ENCODE measurements around the gene TAL1. TPM values are rescaled to one million over a fixed set of nuclear protein-coding genes. Genes with fewer than 3 reads are reported as not detected.
"Not testable (repeated sequence)": the region's sequence is repeated elsewhere in the genome, so short reads cannot be mapped to it uniquely, and the experiment has no call there.

The TAL1 gene
- total and polyA plus RNA-seq, 7 donors, result 1.2 to 3.9 (median 2.7) TPM; not detected in 1

DNA sequence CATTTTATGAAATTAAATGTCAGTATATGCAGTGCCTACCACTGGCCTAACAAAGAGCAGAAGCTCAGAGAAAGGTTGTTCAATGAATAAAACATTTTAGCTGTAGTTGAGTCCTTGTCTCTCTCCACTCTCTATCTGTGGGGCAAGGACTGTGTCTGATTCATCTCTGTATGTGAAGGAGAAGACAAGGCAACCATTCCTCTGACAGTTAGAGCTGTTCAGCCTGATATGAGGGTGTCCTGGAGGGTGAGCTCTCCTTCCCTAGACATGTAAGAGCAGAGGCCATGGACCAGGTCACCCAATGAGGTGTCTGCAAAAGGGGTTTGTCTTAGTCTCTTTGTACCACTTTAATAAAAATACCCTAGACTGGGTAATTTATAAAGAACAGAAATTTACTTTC is 37.7 kb downstream of the TAL1 start:
- H3K9me3 ChIP-seq, result no peaks in the 10 kb centered on the region
- intact Hi-C loops (cut with DNase I), result loop anchor here (5.0 kb wide), 2 partner anchors 243 to 518 kb away; partner anchors contain the start of gene FOXD2
- no peaks in the 10 kb centered on the region for H3K36me3 ChIP-seq
- peaks cover 0 to 19% (median 0%) of the 10 kb centered on the region in 3 donors for H3K27me3 ChIP-seq
- peaks cover 0 to 21% (median 17%) of the 10 kb centered on the region in 4 donors for H3K4me1 ChIP-seq
- no peak overlapping the region for H3K27ac ChIP-seq
- H3K4me3 ChIP-seq, result no peak overlapping the region
- DNase-seq, result peak; percentile 6
- TF ChIP-seq POLR2AphosphoS5 (IDR thresholded peaks at IDR 0.05) (no peak), EP300 (IDR thresholded peaks at IDR 0.05) (no peak), POLR2A (IDR thresholded peaks at IDR 0.05) (no peak)
- TF ChIP-seq, protein P1, sequence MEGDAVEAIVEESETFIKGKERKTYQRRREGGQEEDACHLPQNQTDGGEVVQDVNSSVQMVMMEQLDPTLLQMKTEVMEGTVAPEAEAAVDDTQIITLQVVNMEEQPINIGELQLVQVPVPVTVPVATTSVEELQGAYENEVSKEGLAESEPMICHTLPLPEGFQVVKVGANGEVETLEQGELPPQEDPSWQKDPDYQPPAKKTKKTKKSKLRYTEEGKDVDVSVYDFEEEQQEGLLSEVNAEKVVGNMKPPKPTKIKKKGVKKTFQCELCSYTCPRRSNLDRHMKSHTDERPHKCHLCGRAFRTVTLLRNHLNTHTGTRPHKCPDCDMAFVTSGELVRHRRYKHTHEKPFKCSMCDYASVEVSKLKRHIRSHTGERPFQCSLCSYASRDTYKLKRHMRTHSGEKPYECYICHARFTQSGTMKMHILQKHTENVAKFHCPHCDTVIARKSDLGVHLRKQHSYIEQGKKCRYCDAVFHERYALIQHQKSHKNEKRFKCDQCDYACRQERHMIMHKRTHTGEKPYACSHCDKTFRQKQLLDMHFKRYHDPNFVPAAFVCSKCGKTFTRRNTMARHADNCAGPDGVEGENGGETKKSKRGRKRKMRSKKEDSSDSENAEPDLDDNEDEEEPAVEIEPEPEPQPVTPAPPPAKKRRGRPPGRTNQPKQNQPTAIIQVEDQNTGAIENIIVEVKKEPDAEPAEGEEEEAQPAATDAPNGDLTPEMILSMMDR (IDR thresholded peaks at IDR 0.05), result no peak

DNA sequence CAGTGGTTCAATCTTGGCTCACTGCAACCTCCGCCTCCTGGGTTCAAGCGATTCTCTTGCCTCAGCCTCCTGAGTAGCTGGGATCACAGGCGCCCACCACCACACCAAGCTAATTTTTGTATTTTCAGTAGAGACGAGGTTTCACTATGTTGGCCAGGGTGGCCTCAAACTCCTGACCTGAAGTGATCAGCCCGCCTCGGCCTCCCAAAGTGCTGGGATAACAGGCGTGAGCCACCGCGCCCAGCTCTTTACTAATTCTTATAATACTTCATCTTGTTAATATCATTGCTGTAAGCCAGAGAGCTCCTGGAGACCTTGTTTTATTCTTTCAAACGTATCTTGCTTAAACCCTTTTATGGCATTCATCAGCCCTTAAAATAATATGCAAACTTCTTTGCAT is 38.5 kb downstream of the TAL1 start:
- 88 to 93% methylated on average over 10 of the region's 10 CpGs for WGBS, 2 donors
- not testable (repeated sequence) for H3K4me3 ChIP-seq, H3K9me3 ChIP-seq, H3K27ac ChIP-seq, H3K36me3 ChIP-seq
- intact Hi-C loops (cut with DNase I), result loop anchor here (5.0 kb wide), 2 partner anchors 244 to 519 kb away; partner anchors contain the start of gene FOXD2
- DNase-seq, result peak; percentile 10
- H3K4me1 ChIP-seq, result peaks cover 0 to 21% (median 17%) of the 10 kb centered on the region in 4 donors
- H3K27me3 ChIP-seq, result peaks cover 0 to 11% (median 0%) of the 10 kb centered on the region in 3 donors

DNA sequence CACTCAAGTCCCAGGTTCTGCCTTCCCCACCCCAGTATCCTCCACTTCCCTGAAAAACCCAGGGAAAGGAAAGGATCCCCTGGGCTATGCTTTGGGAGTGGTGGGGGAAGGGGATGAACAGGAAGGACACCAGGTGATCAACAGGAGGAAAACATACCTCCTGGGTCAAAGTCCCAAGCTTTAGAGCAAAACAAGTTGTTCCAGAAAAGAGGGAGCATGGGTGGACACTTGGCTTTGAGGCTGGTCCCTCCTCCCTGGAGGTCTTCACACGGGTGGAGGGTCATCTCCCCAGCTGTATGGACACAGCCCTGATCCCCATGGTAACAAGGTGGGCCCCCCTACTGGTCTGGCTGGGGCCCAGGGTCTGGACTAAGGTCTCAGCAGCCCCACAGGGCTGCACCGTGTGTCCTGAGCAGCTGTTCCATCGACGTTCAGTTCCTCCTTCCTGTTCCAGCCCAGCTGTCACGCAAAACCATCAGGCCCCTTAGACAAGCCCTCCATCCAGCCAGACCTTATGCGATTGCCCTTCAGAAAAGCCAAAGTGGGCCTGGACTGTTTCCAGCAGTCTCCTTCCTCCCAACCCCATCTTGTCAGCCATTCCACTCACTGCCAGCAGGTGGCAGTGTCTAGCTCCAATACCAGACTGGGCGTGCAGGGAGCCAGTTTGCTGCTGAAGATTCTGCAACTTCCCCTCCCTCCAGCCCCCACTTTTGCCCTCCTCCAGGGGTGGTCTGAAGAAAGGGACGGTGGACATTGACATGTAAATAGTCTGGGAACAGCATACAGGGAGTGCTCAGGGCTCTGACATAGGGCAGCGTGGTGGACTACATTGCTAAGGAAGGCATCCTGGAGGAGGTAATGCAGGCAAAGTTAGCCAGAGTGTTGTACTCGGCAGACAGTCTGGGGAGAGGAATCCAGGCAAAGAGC is 39.3 kb downstream of the TAL1 start:
- H3K4me1 ChIP-seq, result peaks cover 0 to 21% (median 17%) of the 10 kb centered on the region in 4 donors
- peaks cover 0 to 5% (median 0%) of the 10 kb centered on the region in 3 donors for H3K27me3 ChIP-seq
- no peaks in the 10 kb centered on the region for H3K36me3 ChIP-seq
- peak; percentile 84 for DNase-seq
- intact Hi-C loops (cut with DNase I), result loop anchor here (5.0 kb wide), 2 partner anchors 245 to 520 kb away; partner anchors contain the start of gene FOXD2
- TF ChIP-seq EP300 (IDR thresholded peaks at IDR 0.05) (no peak), POLR2A (IDR thresholded peaks at IDR 0.05) (no peak)
- TF ChIP-seq, protein P1 (IDR thresholded peaks at IDR 0.05), result peak; percentile 58 to 90 (median 84)
- H3K4me3 ChIP-seq, result no peak overlapping the region
- WGBS, 2 donors, result 5 to 15% methylated on average over 10 of the region's 10 CpGs
- H3K9me3 ChIP-seq, result no peaks in the 10 kb centered on the region
- no peak overlapping the region for H3K27ac ChIP-seq

DNA sequence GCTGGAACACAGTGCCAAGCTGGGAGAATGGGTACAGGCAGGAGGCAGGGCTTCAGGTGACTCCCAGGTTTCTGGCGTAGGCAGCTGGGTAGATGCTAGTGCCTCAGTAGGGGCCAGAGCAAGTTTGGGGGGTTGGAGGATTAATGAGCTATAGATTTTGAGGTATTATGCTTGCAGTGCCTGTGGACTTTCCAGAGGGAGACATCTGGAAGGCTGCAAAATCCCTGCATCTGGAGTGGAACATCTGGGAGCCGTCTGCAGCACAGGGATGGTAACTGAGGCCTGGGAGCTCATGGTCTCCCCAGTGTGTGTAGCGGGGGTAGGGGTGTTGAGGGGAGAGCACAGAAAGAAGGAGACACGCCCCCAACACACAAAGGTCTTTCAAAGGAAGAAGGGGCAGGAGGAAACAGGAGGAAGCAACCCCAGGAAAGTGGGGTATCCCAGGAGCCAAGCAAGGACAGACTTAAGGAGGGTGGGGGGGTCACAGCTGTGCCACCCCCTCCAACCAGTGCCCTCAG is 40.0 kb downstream of the TAL1 start:
- no peak for TF ChIP-seq POLR2AphosphoS5 (IDR thresholded peaks at IDR 0.05)
- no peak for TF ChIP-seq EP300 (IDR thresholded peaks at IDR 0.05)
- TF ChIP-seq, protein P1 (IDR thresholded peaks at IDR 0.05), result no peak
- TF ChIP-seq POLR2A (IDR thresholded peaks at IDR 0.05), result no peak
- Histone ChIP-seq H3K9me3 (no peaks in the 10 kb centered on the region), H3K4me3 (no peak overlapping the region), H3K4me1 (peaks cover 0 to 21% (median 17%) of the 10 kb centered on the region in 4 donors), H3K36me3 (no peaks in the 10 kb centered on the region), H3K27ac (no peak overlapping the region), H3K27me3 (no peaks in the 10 kb centered on the region)
- peak; percentile 50 for DNase-seq
- intact Hi-C loops (cut with DNase I), result loop anchor here (5.0 kb wide), 2 partner anchors 245 to 520 kb away; partner anchors contain the start of gene FOXD2
- WGBS, 2 donors, result 48 to 69% methylated on average over 4 of the region's 4 CpGs

DNA sequence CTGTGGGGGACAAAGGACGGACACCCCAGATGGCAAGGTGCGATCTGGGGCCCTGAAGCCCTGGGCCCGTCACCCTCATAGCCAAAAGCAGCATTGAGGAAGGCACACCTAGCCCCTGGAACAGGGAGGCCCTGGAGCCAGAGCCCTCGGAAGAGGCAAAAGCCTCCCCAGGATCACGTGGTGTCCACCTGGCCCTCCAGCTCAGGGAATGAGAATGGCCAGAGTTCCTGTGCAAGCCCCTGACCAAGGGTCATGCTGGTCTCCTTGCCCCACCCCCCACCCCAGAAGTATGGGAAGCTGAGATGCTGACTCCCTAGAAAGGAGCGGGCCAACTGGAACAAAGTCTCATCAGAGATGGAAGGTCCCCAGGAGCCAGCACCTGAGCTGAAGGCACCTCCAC is 41.2 kb downstream of the TAL1 start:
- Histone ChIP-seq H3K4me3 (no peak overlapping the region), H3K4me1 (peaks cover 0 to 21% (median 17%) of the 10 kb centered on the region in 4 donors), H3K27me3 (no peaks in the 10 kb centered on the region), H3K9me3 (no peaks in the 10 kb centered on the region), H3K36me3 (no peaks in the 10 kb centered on the region), H3K27ac (peak overlapping the region in 2 of 4 donors; percentile 12 to 30)
- TF ChIP-seq EP300 (IDR thresholded peaks at IDR 0.05) (no peak), POLR2AphosphoS5 (IDR thresholded peaks at IDR 0.05) (no peak), POLR2A (IDR thresholded peaks at IDR 0.05) (no peak)
- TF ChIP-seq, protein P1 (IDR thresholded peaks at IDR 0.05), result no peak
- intact Hi-C loops (cut with DNase I), result loop anchor here (5.0 kb wide), 2 partner anchors 246 to 521 kb away; partner anchors contain the start of gene FOXD2
- 89 to 91% methylated on average over 6 of the region's 6 CpGs for WGBS, 2 donors
- no peak for DNase-seq
